SK-MEL-5 (cell line): ENCODE data around the gene STRN4. TPM values are rescaled to one million over a fixed set of nuclear protein-coding genes. Genes with fewer than 3 reads are reported as not detected.

Source experiments
- DNase-seq: peaks from one replicate; pipeline ENCODE4 v3.0.0-alpha.2; 2016; ENCODE audit warnings: low read depth, low spot score
- in situ Hi-C: cut with HindIII; loops from 2 replicates; pipeline ENCODE4 v1.10.0; 2016; ENCODE audit warnings: low sequenced_read_pairs, high pct_unique_total_duplicates, low pct_unique_long_range_greater_than_20kb
- total RNA-seq: library from RNA; depleted of rRNA; stranded (reverse); fragments of >200 nt; shearing (Covaris generic); gene quantifications from 2 replicates; pipeline ENCODE4 v1.2.3, GENCODE V29; 2014

The STRN4 gene
- total RNA-seq, 1 experiment from 2014 or later, result 61.9 TPM

- in situ Hi-C loops, result no loop called here
Measured at GRCh38 chr19:46704379-46705076, 41.7 kb downstream of the STRN4 start.

GRCh38 chr19:46700704-46701103, 45.5 kb downstream of the STRN4 start:
- in situ Hi-C loops, result no loop called here
- DNase-seq, result no peak

More at GRCh38 chr19:46704379-46705076, 41.7 kb downstream of the STRN4 start:
- DNase-seq, result peak; percentile 68

GRCh38 chr19:46698395-46699321, 47.6 kb downstream of the STRN4 start:
- in situ Hi-C loops, result no loop called here
- DNase-seq, result no peak

GRCh38 chr19:46697204-46697960, 48.9 kb downstream of the STRN4 start:
- peak; percentile 84 for DNase-seq
- in situ Hi-C loops, result no loop called here

- no peak for DNase-seq
- in situ Hi-C loops, result no loop called here
Measured at GRCh38 chr19:46696866-46697203, 49.4 kb downstream of the STRN4 start.

- in situ Hi-C loops, result no loop called here
- DNase-seq, result no peak
Measured at GRCh38 chr19:46696052-46696451, 50.2 kb downstream of the STRN4 start.

GRCh38 chr19:46693760-46694159, 52.5 kb downstream of the STRN4 start:
- in situ Hi-C loops, result no loop called here
- no peak for DNase-seq

GRCh38 chr19:46692918-46693722, 53.1 kb downstream of the STRN4 start:
- in situ Hi-C loops, result no loop called here
- DNase-seq, result no peak

GRCh38 chr19:46691948-46692347, 54.3 kb downstream of the STRN4 start:
- in situ Hi-C loops, result no loop called here
- no peak for DNase-seq

GRCh38 chr19:46691104-46691503, 55.1 kb downstream of the STRN4 start:
- DNase-seq, result no peak
- in situ Hi-C loops, result no loop called here

GRCh38 chr19:46689358-46689757, 56.9 kb downstream of the STRN4 start:
- DNase-seq, result no peak
- in situ Hi-C loops, result no loop called here

GRCh38 chr19:46687438-46688145, 58.7 kb downstream of the STRN4 start:
- in situ Hi-C loops, result no loop called here
- no peak for DNase-seq

- no peak for DNase-seq
- in situ Hi-C loops, result no loop called here
Measured at GRCh38 chr19:46685189-46685588, 61.1 kb downstream of the STRN4 start.

- DNase-seq, result peak; percentile 71
Measured at GRCh38 chr19:46678110-46678732, 68.0 kb downstream of the STRN4 start.

GRCh38 chr19:46674416-46675178, 71.7 kb downstream of the STRN4 start:
- in situ Hi-C loops, result no loop called here
- peak; percentile 81 for DNase-seq

More at GRCh38 chr19:46678110-46678732, 68.0 kb downstream of the STRN4 start:
- in situ Hi-C loops, result no loop called here

- DNase-seq, result no peak
- in situ Hi-C loops, result no loop called here
Measured at GRCh38 chr19:46670813-46671212, 75.4 kb downstream of the STRN4 start.
